Epithelial cell of proximal tubule (primary cell): Measurements from ENCODE around the gene MYMK. TPM values are rescaled to one million over a fixed set of nuclear protein-coding genes. Genes with fewer than 3 reads are reported as not detected.

Experiments used
- DNase-seq: peaks from one replicate; pipeline ENCODE4 v3.0.0-alpha.2; 2011; ENCODE audit warnings: low read depth
- H3K4me3 ChIP-seq: 2 replicates; pipeline ENCODE4 v1.5.1; 2011; ENCODE audit warnings: low read depth, mild to moderate bottlenecking, low read length
- CTCF ChIP-seq: conservative IDR thresholded peaks from 2 replicates; pipeline ENCODE4 v1.5.1; 2012; ENCODE audit warnings: low read depth, mild to moderate bottlenecking, low read length
- total RNA-seq: library from RNA; depleted of rRNA; stranded (reverse); fragments of >200 nt; gene quantifications from 2 replicates; pipeline ENCODE4 v1.2.3, GENCODE V29; 2015

Gene MYMK
- total RNA-seq, 1 donor from 2014 or later = not detected

GRCh38 chr9:133557581-133557980, 32.8 kb upstream of the MYMK start:
- no peak for DNase-seq
- no peak overlapping the region for H3K4me3 ChIP-seq
- no peak for TF ChIP-seq CTCF

GRCh38 chr9:133556354-133556753, 31.6 kb upstream of the MYMK start:
- no peak overlapping the region for H3K4me3 ChIP-seq
- no peak for DNase-seq
- no peak for TF ChIP-seq CTCF

DNA sequence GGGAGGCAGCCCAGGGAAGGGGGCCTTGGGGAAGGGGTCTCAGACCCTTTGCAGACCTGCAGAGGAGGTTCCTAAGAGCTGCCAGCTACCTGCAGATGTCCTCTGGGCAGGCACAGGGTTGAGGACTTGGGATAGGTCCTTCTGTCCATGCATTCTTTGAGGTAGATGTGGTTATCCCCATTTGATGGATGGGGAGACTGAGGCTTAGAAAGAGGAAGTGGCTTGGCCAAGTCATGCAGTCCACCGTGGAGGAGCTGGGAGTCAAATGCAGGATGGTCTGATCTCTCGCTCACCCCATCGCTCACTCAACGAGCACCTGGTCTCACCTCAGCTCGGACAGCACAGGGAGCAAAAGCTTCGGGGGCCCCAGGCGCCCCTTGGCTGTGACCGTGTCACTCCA, 30.0 kb upstream of the MYMK start:
- no peak for TF ChIP-seq CTCF
- DNase-seq = no peak
- H3K4me3 ChIP-seq = no peak overlapping the region

DNA sequence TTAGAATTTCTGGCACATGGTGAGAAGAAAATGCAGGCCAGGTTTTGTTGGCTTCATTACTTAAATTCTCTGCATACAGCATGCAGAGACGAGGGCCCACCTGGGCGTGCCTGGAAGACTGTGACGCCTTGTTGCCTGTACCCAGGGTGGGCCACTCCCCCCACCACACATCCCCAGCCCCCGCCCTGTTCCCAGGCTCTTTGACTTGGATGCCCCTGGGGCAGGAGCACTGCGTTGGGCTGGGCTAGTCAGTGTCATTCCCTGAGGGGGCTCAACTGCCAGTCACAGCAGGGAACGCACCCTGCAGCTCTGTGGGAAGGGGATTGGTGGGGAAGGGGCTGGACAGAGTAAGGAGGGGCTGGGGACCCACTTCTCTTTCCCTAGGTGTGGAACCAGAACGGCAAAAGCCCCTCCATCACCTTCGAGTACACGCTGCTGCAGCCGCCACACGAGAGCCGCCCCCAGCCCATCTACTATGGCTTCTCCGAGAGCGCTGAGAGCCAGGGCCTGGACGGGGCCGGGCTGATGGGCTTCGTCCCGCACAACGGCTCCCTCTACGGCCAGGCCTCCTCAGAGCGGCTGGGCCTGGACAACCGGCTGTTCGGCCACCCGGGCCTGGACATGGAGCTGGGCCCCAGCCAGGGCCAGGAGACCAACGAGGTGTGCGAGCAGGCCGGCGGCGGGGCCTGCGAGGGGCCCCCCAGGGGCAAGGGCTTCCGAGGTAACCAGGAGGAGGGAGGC, 29.4 kb upstream of the MYMK start:
- no peak for TF ChIP-seq CTCF
- DNase-seq = no peak
- H3K4me3 ChIP-seq = no peak overlapping the region

- H3K4me3 ChIP-seq = no peak overlapping the region
- no peak for DNase-seq
- no peak for TF ChIP-seq CTCF
Observed at GRCh38 chr9:133553123-133553522, 28.4 kb upstream of the MYMK start.

DNA sequence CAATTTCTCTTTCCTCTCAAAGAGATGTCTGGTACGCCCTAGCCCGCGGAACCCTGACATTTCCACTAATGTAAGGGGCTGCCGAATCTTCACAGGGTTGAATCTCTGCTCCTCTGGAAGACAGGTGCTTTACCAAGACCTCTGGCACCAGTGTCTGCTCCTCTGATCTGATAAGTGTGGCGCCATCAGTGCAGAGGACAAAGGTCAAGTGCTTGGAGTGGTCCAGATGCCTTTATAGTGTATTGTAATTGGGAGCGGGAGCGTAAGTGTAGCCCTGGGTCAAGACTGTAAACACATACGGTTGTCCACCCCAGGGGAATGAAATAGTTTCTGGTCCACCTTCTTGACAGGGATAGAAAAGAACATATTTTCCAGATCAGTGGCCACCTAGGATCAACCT, 27.5 kb upstream of the MYMK start:
- no peak for DNase-seq
- no peak for TF ChIP-seq CTCF
- no peak overlapping the region for H3K4me3 ChIP-seq

- no peak for DNase-seq
- TF ChIP-seq CTCF = no peak
- H3K4me3 ChIP-seq = no peak overlapping the region
Observed at GRCh38 chr9:133551446-133551845, 26.7 kb upstream of the MYMK start.
